Esophagus muscularis mucosa (tissue), 4 donors: ENCODE results near the gene F11R.

ENCODE experiments used
- EP300 ChIP-seq: sonication (generic); formaldehyde crosslinking; IDR thresholded peaks from one replicate; pipeline ENCODE4 v1.6.1; 2017; ENCODE audit warnings: antibody characterized with exemption
- POLR2A ChIP-seq: fragments of 450-650 bp; IDR thresholded peaks from one replicate; pipeline ENCODE4 v1.6.1; 2017; ENCODE audit warnings: antibody characterized with exemption, moderate library complexity, mild to moderate bottlenecking, low read depth
- POLR2AphosphoS5 ChIP-seq, 2 donors: sonication (generic); formaldehyde crosslinking; IDR thresholded peaks; one replicate each; pipeline ENCODE4 v1.6.1; 2017; ENCODE audit warnings: antibody characterized with exemption in 2 of 2
- TF ChIP-seq, protein P1 (sequence below), 3 experiments: fragments of 200-600 bp in 2 of 3; fragments of 450-650 bp in 1 of 3; sonication (generic) in 2 of 3; IDR thresholded peaks; one replicate each; pipeline ENCODE4 v1.5.1; 2017 to 2019; ENCODE audit warnings: antibody characterized with exemption in 3 of 3, mild to moderate bottlenecking in 2 of 3, moderate library complexity in 1 of 3

DNA sequence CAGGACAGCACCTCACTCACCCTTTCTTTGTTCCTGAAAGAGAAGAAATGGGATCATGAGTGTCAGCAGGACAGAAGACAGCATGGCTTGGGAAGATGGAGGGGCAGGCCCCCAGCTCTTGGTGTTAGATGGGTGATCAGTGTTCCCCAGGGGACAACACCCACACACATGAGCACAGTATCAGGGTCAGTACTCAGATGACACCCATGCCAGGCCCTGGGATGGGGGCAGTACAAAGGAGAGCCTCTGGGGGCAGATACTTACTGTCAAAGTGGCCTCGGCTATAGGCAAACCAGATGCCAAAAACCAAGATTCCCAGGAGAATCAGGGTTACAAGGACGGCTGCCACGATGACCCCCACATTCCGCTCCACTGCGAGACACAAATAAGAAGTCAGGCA, 21.6 kb downstream of the F11R start:
- TF ChIP-seq POLR2A (no peak), POLR2AphosphoS5 (IDR thresholded peaks at IDR 0.05) (no peak), EP300 (no peak)
- TF ChIP-seq, protein P1, sequence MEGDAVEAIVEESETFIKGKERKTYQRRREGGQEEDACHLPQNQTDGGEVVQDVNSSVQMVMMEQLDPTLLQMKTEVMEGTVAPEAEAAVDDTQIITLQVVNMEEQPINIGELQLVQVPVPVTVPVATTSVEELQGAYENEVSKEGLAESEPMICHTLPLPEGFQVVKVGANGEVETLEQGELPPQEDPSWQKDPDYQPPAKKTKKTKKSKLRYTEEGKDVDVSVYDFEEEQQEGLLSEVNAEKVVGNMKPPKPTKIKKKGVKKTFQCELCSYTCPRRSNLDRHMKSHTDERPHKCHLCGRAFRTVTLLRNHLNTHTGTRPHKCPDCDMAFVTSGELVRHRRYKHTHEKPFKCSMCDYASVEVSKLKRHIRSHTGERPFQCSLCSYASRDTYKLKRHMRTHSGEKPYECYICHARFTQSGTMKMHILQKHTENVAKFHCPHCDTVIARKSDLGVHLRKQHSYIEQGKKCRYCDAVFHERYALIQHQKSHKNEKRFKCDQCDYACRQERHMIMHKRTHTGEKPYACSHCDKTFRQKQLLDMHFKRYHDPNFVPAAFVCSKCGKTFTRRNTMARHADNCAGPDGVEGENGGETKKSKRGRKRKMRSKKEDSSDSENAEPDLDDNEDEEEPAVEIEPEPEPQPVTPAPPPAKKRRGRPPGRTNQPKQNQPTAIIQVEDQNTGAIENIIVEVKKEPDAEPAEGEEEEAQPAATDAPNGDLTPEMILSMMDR (IDR thresholded peaks at IDR 0.05) = no peak
